Right cardiac atrium (tissue), 5 donors: ENCODE measurements around the gene SIAH3. TPM values are rescaled to one million over a fixed set of nuclear protein-coding genes. Genes with fewer than 3 reads are reported as not detected.

Experiments used
- ATAC-seq, 2 donors: fragments of 200-7000 bp; cut with Tn5 transposase; one replicate each; pipeline versions ENCODE4 v1.8.0 to v1.9.1; 2020; ENCODE audit warnings: moderate library complexity in 2 of 2, mild to moderate bottlenecking in 1 of 2
- DNase-seq, 3 donors: peaks; one replicate each; pipeline ENCODE4 v3.0.0-alpha.2; 2020
- H3K27ac ChIP-seq: one replicate; pipeline ENCODE4 v1.5.1; 2013; ENCODE audit warnings: mild to moderate bottlenecking, low read length, control low read depth, moderate library complexity
- H3K27me3 ChIP-seq: one replicate; pipeline ENCODE4 v1.6.1; 2013; ENCODE audit not compliant: control insufficient read depth, insufficient read depth
- H3K4me1 ChIP-seq: one replicate; pipeline ENCODE4 v1.6.1; 2013; ENCODE audit warnings: low read length; ENCODE audit not compliant: control insufficient read depth, insufficient read depth
- H3K4me3 ChIP-seq: one replicate; pipeline ENCODE4 v1.5.1; 2013; ENCODE audit warnings: low read length, control low read depth
- H3K9me3 ChIP-seq: one replicate; pipeline ENCODE4 v1.6.1; 2013; ENCODE audit warnings: low read length; ENCODE audit not compliant: control insufficient read depth
- WGBS: extraction: QIAGEN DNeasy Blood & Tissue Kit; methylation state at CpG from one replicate; pipeline ENCODE4 v1.1.7; 2013; 5-methylcytosine and 5-hydroxymethylcytosine counted together
- intact Hi-C, 4 donors: fragments of 100-400 bp; cut with DNase I; formaldehyde crosslinking; loops; one replicate each; pipeline versions ENCODE4 v1.11.0 to v1.14.0; 2022 to 2023
- long read RNA-seq, 4 donors: library from polyadenylated mRNA; unstranded; transcript quantifications; one replicate each; pipeline ENCODE4 v2.0.0, GENCODE V29; 2020 to 2021
- polyA plus RNA-seq: library from polyadenylated mRNA; stranded (reverse); fragments of 200-250 nt; gene quantifications from one replicate; pipeline ENCODE4 v1.2.3, GENCODE V29; 2013
- total RNA-seq, 4 donors: library from RNA; stranded (reverse); fragmentation: NEBNext Ultra II Directional; extraction: Animal tissue kit (Norgen Biotek cat#: 25700); gene quantifications; one replicate each; pipeline ENCODE4 v1.2.1, GENCODE V29; 2021
- donor health status: healthy with polysubstance abuse.
- donor health status: DM: no; HTN: yes; CAD: no.
- donor health status: DM: no; HTN: no; CAD: no.
- donor health status: DM: no; HTN: yes; CAD: no; lungs with severe emphysema.
- donor health status: DM: yes; HTN: yes; CAD: no.

The SIAH3 gene
- not detected for total RNA-seq
- polyA plus RNA-seq = not detected
- long read RNA-seq, donor 1 = 0 reads
- long read RNA-seq, donor 2 = 0 reads
- long read RNA-seq, donor 3 = 0 reads
- long read RNA-seq, donor 4 = 0 reads

GRCh38 chr13:45851171-45851921 is at the start of gene SIAH3:
TSS of gene SIAH3 (minus strand) at chr13:45851753. CDS start at chr13:45851629, 124 bp downstream.
- intact Hi-C loops = no loop called here
- H3K4me3 ChIP-seq = peak within 1 kb of the TSS; percentile 35
- ATAC-seq = peak in 1 of 2 donors; percentile 26
- H3K27me3 ChIP-seq = no peaks in the 10 kb centered on the region
- no peak for DNase-seq
- H3K9me3 ChIP-seq = no peaks in the 10 kb centered on the region
- 3% methylated on average over 35 of the region's 35 CpGs for WGBS
- no peaks in the 10 kb centered on the region for H3K4me1 ChIP-seq
- no peak within 1 kb of the TSS for H3K27ac ChIP-seq

GRCh38 chr13:45899406-45899805 is 47.9 kb upstream of the SIAH3 start:
- no peak for ATAC-seq
- no peaks in the 10 kb centered on the region for H3K4me1 ChIP-seq
- H3K9me3 ChIP-seq = no peaks in the 10 kb centered on the region
- H3K27ac ChIP-seq = no peak overlapping the region
- no peaks in the 10 kb centered on the region for H3K27me3 ChIP-seq
- no peak for DNase-seq
- intact Hi-C loops = no loop called here
- H3K4me3 ChIP-seq = no peak overlapping the region
- WGBS = 63% methylated on average over 3 of the region's 3 CpGs

DNA sequence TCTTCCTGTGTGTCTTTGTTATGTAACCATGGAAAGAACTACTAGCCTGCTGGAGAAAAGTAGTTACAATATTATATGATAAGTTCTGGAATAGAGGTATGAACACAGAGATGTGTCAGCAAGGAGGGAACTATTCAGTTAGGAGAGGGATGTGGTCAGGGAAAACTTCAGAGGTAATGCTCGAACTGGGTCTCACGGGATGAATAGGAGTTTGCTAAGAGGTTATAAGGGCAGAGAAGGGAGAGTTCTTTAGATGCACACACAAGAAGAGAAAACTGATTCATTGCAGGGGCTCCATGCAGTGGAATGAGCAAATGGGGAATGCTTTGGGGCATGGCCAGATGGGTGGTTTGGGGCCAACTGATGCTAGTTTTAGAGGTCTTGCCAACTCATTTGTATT is 46.0 kb upstream of the SIAH3 start:
- H3K27me3 ChIP-seq = no peaks in the 10 kb centered on the region
- WGBS = 93% methylated on average over 2 of the region's 2 CpGs
- no peak for ATAC-seq

DNA sequence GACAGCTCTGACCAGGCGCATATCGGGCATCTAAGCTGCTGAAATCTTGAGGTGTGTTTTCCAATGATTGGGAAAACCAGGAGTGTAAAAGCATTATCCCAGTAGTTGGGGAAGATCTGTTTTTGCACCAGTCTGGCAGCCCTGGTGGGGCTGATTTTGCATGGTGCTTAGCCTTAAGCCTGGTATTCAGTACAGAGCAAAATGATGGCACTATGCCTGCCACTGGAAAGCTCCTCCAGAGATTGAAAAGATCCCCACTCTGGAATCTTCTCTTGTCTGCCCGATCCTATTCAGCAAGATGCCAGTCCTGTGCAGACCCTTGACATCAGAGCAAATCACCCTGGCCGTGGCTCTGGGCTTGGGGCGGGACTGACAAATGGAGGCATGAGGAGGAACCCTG is 44.7 kb upstream of the SIAH3 start:
- intact Hi-C loops = no loop called here
- 83% methylated on average over 5 of the region's 5 CpGs for WGBS
- DNase-seq (no peak), ATAC-seq (no peak)
- Histone ChIP-seq H3K4me3 (no peak overlapping the region), H3K4me1 (no peaks in the 10 kb centered on the region), H3K27me3 (no peaks in the 10 kb centered on the region), H3K9me3 (no peaks in the 10 kb centered on the region), H3K27ac (no peak overlapping the region)

More for the DNA sequence above, 46.0 kb upstream of the SIAH3 start:
- H3K27ac ChIP-seq = no peak overlapping the region
- no peak overlapping the region for H3K4me3 ChIP-seq
- DNase-seq = no peak
- H3K9me3 ChIP-seq = no peaks in the 10 kb centered on the region
- intact Hi-C loops = no loop called here
- H3K4me1 ChIP-seq = no peaks in the 10 kb centered on the region

- H3K9me3 ChIP-seq = no peaks in the 10 kb centered on the region
- ATAC-seq (no peak), DNase-seq (no peak)
- no peaks in the 10 kb centered on the region for H3K4me1 ChIP-seq
- intact Hi-C loops = no loop called here
- WGBS = 74% methylated on average over 2 of the region's 2 CpGs
- no peak overlapping the region for H3K4me3 ChIP-seq
- H3K27me3 ChIP-seq = no peaks in the 10 kb centered on the region
- no peak overlapping the region for H3K27ac ChIP-seq
Observed at GRCh38 chr13:45895881-45896280, 44.3 kb upstream of the SIAH3 start.

DNA sequence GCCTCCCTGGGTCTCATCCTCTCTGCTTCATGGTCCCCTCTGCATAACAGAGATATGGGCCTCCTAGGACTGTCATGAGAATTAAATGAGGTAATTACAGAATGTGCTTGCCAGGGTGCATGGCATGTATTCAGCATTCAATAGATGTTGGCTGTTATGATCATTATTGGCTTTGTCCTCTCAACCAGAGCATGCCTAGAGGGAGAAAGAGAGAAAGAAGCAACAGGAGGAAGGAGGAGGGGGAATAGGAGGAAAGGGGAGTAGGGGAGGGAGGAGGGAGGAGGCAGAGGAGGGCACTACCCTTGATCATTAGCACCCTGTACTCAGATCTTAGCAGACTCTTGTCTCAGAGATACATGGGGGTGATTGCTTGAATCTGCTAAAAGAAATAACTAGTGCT is 41.0 kb upstream of the SIAH3 start:
- H3K9me3 ChIP-seq = no peaks in the 10 kb centered on the region
- no peak overlapping the region for H3K4me3 ChIP-seq
- ATAC-seq (no peak), DNase-seq (no peak)
- intact Hi-C loops = no loop called here
- no peaks in the 10 kb centered on the region for H3K4me1 ChIP-seq
- no peak overlapping the region for H3K27ac ChIP-seq
- H3K27me3 ChIP-seq = no peaks in the 10 kb centered on the region

- ATAC-seq = no peak
- no peak for DNase-seq
- Histone ChIP-seq H3K27me3 (no peaks in the 10 kb centered on the region), H3K4me3 (no peak overlapping the region), H3K9me3 (no peaks in the 10 kb centered on the region), H3K4me1 (no peaks in the 10 kb centered on the region), H3K27ac (no peak overlapping the region)
- 72% methylated on average over 5 of the region's 5 CpGs for WGBS
- intact Hi-C loops = no loop called here
Observed at GRCh38 chr13:45889590-45890243, 38.2 kb upstream of the SIAH3 start.

DNA sequence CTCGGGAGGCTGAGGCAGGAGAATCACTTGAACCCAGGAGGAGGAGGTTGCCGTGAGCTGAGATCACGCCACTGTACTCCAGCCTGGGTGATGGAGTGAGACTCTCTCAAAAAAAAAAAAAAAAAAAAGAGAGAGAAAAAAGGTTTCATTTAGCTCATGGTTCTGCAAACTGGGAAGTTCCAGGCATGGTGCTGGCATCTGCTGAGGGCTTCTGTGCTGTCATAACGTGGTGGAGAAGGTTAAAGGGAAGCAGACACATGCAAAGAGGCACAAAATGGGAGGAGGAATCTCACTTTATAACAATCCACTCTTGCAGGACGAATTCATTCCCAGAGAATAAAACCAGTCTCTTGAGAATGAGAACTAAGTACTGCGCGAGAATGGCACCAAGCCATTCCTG is 34.9 kb upstream of the SIAH3 start:
- intact Hi-C loops = no loop called here
- ATAC-seq (no peak), DNase-seq (no peak)
- 72% methylated on average over 7 of the region's 7 CpGs for WGBS
- Histone ChIP-seq H3K27ac (no peak overlapping the region), H3K9me3 (no peaks in the 10 kb centered on the region), H3K27me3 (no peaks in the 10 kb centered on the region), H3K4me1 (no peaks in the 10 kb centered on the region), H3K4me3 (no peak overlapping the region)

DNA sequence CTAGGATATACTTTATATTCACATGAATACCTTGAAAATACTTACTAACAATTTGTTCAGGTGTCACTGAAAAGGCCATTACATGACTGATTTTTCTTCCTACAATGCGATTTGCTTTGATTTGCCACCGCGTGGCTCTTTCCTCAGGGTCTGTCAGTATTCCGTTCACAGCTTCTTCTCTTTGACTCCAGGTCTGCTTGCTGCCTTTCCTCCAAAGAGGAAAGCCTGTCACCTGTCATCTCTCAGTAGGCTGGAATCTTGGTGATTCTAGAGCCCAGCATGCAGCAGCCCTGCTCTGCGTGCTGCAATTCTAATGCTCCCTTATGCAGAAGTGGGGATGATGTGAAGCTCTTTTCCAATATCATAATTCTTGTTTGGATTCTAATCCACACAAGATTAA is 33.6 kb upstream of the SIAH3 start:
- no peak for DNase-seq
- H3K27ac ChIP-seq = no peak overlapping the region
- H3K4me1 ChIP-seq = no peaks in the 10 kb centered on the region
- H3K27me3 ChIP-seq = no peaks in the 10 kb centered on the region
- no peak overlapping the region for H3K4me3 ChIP-seq
- no peak for ATAC-seq
- intact Hi-C loops = no loop called here
- 66% methylated on average over 5 of the region's 5 CpGs for WGBS
- no peaks in the 10 kb centered on the region for H3K9me3 ChIP-seq

GRCh38 chr13:45882626-45883025 is 31.1 kb upstream of the SIAH3 start:
- H3K27ac ChIP-seq = no peak overlapping the region
- H3K9me3 ChIP-seq = no peaks in the 10 kb centered on the region
- WGBS = 66% methylated on average over 1 of the region's 1 CpG
- no peak for DNase-seq
- no peak overlapping the region for H3K4me3 ChIP-seq
- no peaks in the 10 kb centered on the region for H3K27me3 ChIP-seq
- ATAC-seq = no peak
- peaks cover 2% of the 10 kb centered on the region for H3K4me1 ChIP-seq
- intact Hi-C loops = no loop called here

DNA sequence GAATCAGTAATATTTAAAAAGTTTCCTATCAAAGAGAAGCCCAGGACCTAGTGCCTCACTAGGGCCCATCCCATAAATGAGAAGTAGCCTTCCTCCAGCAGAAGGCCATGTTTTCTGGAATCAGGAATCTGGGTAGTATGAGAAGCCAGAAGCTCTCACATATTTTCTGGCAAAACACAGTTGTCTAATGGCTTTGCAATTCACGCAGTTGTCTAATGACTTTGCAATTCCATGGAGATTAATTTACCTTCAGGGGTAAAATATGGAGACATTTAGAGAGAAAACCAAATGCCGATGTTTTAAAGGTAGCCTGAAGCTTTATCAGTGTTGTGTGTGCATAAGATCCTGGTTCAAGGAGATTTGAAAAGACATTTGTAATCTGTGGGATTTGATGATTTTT is 29.8 kb upstream of the SIAH3 start:
- ATAC-seq = no peak
- no peak for DNase-seq
- Histone ChIP-seq H3K9me3 (no peaks in the 10 kb centered on the region), H3K4me1 (peaks cover 2% of the 10 kb centered on the region), H3K27ac (no peak overlapping the region), H3K4me3 (no peak overlapping the region), H3K27me3 (no peaks in the 10 kb centered on the region)
- WGBS = 87% methylated on average over 2 of the region's 2 CpGs
- intact Hi-C loops = no loop called here
